Peyer's patch (tissue), 4 donors: ENCODE measurements around the gene NALCN.

Source experiments
- CTCF ChIP-seq, 6 experiments: fragments of 450-650 bp in 4 of 6; fragments of 200-600 bp in 2 of 6; sonication (generic) in 1 of 6; IDR thresholded peaks; one replicate each; pipeline ENCODE4 v1.5.1; 2017 to 2019; ENCODE audit warnings: antibody characterized with exemption in 6 of 6, mild to moderate bottlenecking in 3 of 6, moderate library complexity in 1 of 6
- POLR2A ChIP-seq, 2 donors: fragments of 450-650 bp; IDR thresholded peaks; one replicate each; pipeline ENCODE4 v1.5.1; 2017; ENCODE audit warnings: antibody characterized with exemption in 2 of 2, mild to moderate bottlenecking in 2 of 2, moderate library complexity in 2 of 2

DNA sequence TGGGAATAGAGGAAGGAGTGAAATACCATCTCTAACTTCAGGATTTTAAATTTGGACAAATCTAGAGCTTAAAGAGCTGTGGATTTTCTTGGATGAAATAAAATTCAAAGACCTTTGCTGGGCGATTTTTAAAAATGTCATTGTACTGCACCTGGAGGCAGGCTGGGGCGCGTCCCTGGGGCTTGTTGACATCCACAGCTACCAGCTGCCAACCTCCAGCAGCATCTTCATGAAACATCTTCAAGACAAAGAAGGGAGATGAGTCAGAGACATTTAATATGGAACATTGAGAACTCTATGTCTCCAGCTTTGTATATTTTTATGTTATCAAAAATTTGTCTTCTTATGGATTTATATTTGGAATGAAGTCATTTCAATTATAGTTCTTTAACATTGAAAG is 132.5 kb downstream of the NALCN start:
- no peak for TF ChIP-seq CTCF (IDR thresholded peaks at IDR 0.05)
- no peak for TF ChIP-seq POLR2A (IDR thresholded peaks at IDR 0.05)
